HG03175 (cell line): ENCODE results near the gene HIPK2.

Experiments used
- ATAC-seq: cut with Tn5 transposase; IDR thresholded peaks from one replicate; pipeline ENCODE4 v1.9.1; 2021; ENCODE audit warnings: mild to moderate bottlenecking, moderate library complexity; ENCODE audit not compliant: unreplicated experiment

The HIPK2 gene

GRCh38 chr7:139777948-139778841 is at the start of gene HIPK2:
TSS of gene HIPK2 (minus strand) at chr7:139777998. CDS start at chr7:139777623, 375 bp downstream.
- peak; percentile 66 for ATAC-seq

DNA sequence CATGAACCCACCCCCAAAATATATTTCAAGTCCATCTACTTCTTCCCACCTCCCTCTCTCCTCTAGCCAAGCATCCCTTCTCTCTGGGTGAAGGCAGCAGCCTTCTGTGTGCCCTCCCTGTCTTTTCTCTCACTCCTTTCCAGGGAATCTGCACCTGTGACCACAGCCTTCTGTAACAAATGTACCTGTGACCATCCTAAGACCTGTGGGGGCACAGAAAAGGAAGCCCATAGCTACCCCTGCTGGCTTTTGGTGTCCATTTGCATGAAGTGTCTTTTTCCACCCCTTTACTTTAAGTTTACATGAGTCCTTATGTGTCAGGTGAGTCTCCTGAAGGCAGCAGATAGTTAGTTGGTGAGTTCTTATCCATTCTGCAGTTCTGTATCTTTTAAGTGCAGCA is 49.2 kb upstream of the HIPK2 start:
- ATAC-seq, result no peak

DNA sequence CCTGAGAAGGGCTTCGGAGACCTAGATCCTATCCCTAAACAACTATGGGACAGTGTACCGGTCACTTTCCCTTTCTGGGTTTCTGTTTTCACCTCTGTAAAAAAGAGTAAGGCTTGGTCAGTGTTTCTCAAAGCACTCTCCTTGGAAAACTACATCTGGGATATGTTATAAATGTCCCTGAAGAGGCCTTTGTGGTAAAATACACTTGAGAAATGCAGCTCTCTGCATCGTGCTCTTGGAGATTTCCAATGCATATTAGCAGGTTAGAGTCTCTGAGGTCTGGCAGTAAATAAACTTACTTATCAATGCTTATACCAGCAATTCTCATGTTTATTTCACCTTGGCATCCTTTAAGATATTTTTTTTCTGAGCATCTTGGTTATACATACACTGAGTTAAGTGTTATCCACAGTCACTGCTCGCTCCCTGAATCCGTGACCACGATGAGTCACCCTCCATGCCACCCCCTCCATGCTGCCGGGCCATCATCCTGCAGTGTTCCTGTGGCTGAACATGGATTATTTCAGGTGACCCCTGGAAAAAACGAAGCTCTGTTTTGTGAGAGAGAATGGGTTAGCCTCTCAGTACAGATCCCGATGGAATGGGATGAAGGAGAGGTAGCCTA is 48.0 kb upstream of the HIPK2 start:
- no peak for ATAC-seq

- no peak for ATAC-seq
Observed at GRCh38 chr7:139823959-139824521, 46.2 kb upstream of the HIPK2 start.

GRCh38 chr7:139822855-139823254 is 45.1 kb upstream of the HIPK2 start:
- ATAC-seq, result no peak

DNA sequence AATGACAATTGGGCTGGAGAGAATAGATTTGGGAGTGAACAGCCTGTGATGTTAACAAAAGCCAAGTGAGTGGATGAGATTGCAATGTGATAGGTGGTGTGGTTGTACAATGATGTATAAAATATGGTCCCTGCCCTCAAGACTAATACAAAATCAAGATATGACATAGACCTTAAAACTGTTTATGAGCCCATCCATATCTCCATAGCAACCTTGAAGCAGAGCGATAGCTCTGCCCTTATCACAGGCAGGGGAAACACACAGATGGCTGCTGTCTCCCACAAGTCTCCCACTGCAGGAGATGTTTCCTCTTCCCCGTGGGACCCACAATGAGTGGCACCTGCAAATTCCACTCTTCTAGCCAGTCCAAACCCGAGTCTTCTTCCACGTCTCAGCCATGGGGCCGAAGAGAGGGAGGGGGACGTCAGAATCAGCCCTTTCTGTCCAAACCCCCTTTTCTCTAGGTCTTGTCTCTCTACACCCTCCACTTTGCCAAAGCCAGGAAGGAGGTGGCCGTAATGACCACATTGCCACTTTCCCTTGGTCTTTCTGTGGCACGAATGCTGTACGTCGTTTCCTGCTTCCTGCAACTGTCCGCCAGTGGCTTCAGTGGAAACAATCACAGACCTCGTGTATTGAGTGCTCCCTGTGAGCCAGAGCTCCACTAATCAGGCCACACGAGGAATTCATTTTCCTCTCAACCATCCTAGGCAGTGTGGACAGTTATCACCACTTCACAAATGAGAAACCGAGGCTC is 43.7 kb upstream of the HIPK2 start:
- no peak for ATAC-seq

DNA sequence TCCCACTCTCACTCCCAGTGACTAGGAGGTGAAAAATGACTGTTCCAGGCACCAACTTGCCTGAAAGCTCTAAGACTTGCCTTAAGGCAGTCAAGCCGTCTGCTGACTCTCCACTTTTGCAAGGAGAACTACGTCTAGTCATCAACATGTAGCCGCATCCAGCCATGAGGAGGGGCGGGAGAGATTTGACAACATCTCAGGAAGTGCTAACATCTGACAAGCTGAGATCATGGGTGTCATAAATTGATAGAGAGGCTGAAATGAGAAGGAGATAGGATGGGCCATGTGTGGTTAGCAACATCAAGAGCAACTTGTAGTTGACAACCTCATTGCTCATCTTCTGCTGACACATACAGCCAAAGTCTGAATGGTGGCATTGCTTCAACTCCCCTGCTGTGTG is 42.3 kb upstream of the HIPK2 start:
- ATAC-seq, result no peak

DNA sequence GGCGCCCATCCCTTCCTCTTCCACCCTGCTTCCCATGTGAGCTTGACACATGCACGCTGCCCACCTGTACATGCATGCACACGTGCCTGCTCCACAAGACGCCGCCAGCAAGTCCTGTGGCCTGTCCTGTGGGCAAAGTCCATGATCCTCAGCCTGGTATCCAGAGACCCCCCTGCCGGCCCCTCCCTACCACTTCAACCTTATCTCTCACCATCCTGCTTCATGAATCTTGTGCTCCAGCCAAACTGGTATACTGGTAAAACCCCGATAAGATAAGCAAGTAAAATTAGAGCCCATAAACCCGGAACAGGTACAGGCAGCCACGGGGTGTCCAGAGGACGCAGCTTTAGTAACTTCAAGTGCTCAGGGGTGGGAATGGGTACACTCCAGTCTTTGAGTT is 39.5 kb upstream of the HIPK2 start:
- ATAC-seq, result no peak

DNA sequence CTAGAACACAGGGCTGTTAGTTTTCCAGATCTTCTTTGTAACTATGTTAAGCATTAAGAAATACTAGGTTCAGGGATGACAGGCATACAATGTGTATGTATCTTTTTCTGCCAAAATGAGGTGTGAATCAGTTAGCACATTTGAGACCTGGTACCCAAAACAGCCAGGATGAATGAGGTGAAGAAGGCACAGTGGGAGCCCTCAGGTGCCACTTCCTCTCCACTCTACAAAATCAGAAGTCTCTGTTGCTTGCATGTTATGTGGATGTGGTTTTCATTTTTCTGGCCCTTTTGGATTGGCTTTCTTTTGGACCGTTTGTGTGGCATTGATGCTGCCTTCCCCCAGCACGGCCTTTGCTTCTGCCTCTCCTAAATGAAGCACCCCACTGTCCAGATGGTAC is 35.9 kb upstream of the HIPK2 start:
- no peak for ATAC-seq

GRCh38 chr7:139813151-139813550 is 35.4 kb upstream of the HIPK2 start:
- no peak for ATAC-seq

GRCh38 chr7:139811066-139811465 is 33.3 kb upstream of the HIPK2 start:
- ATAC-seq, result no peak

DNA sequence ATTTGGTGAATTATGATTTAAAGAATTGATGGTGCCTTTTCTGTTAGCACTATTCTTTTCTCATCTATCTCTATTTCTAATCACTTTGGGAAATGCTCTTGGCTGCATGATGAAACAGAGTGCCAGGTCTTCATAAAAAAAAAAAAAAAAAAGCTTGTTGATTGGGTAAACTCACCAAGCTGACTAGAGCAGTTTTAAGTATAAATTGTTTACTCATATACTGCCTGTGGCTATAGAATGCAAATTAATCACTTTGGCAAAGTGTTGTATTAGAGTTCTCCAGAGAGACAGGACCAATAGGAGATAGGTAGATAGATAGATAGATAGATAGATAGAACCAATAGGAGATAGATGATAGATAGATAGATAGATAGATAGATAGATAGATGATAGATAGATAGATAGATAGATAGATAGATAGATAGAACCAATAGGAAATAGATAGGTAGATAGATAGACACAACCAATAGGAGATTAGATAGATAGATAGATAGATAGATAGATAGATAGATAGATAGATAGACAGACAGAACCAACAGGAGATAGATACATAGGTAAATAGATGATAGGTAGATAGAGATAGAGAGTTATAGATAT is 31.1 kb upstream of the HIPK2 start:
- ATAC-seq, result no peak

- no peak for ATAC-seq
Observed at GRCh38 chr7:139808427-139808826, 30.6 kb upstream of the HIPK2 start.

DNA sequence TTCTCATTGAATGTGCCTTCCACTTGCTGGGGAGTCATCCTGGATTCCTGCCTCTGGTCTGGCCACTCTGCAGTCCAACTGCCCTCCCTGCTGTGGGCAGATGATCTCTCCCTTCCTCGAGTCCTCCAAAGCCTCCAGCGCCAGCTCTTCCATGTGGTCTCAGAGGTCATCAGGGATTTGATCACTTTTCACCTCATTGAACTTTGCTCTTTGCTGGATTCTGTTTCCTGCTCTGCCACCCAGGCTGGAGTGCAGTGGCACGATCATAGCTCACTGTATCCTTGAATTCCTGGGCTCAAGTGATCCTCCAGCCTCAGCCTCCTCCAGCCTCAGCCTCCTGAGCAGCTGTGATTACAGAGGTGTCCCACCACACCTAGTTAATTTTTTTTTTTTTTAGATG is 29.2 kb upstream of the HIPK2 start:
- no peak for ATAC-seq

GRCh38 chr7:139804571-139804970 is 26.8 kb upstream of the HIPK2 start:
- no peak for ATAC-seq

DNA sequence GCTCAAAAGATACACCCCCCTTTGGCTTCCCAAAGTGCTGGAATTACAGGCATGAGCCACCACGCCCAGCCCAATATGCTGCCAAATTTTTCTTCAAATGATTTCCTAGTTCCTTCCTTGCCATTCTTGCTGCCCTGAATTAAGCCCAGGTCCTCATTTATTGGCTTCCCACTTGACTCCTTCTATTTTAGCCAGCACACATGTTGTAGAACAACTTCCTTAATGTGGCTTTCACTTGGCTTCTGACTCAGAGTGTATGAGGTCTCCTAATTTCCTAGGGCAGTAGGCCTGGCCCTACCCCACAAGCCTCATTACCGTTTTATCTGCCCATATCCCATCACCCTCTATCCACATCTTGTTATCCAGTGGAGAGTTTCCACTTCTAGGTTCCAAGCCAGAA is 21.8 kb upstream of the HIPK2 start:
- ATAC-seq, result no peak

- no peak for ATAC-seq
Observed at GRCh38 chr7:139798892-139799291, 21.1 kb upstream of the HIPK2 start.

DNA sequence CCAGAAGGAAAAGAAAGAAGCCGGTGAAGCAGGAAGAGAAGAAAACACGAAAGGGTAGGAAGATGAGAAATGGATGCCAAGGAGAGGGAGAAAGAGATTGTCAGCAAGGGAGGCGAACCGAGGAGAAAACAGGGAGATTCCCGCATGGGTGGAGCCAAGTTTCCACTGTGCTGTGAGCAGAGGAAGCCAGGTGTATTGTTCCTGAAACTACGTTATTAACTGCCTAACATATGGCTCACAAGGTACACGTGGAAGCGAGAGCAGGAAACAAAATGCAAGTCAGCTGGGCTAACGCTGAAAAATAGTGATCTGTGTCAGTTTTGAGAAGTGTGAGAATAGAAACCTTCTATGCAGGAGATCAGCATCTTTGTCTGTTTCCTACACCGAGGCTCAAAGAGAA is 20.4 kb upstream of the HIPK2 start:
- ATAC-seq, result peak; percentile 68

GRCh38 chr7:139797607-139798006 is 19.8 kb upstream of the HIPK2 start:
- no peak for ATAC-seq

DNA sequence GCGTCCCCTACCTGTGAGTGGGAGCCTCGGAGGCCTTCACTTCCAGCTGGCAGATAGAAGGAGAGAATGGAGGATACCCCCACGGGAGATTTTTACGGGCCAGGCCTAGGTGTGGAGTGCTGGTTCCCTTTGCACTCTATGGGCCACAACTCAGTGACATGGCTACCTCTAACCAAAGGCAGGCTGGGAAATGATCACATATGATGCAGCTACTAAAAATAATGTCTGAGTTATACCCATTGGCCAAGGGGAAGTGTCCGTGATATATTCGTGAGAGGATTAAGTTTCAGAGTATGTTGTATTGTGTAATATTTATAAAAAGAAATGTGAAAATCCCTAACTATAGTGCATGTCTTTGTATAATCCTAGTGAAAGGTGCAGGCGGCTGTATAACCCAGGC is 13.5 kb upstream of the HIPK2 start:
- no peak for ATAC-seq

DNA sequence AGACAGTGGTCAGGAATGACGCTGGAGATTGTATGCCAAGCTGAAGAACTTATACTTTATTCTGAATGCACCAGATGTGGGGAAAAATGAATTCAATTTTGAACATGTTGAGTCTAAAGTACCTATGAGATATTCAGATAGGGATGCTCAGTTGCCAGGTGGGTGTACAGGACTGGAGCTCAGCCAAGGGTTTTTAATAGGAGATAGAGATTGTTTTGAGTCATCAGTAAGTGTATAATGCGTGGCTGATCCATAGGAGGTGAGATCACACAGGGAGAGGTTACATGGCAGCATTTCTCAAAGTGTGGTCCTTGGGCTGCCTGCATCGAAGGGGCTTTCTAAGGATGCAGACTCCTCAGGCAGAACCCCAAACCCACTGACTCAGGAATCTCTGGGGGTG is 6.8 kb upstream of the HIPK2 start:
- no peak for ATAC-seq
